ENCODE results near the gene RPS6KB1. TPM values are rescaled to one million over a fixed set of nuclear protein-coding genes. Genes with fewer than 3 reads are reported as not detected.
A peak's percentile ranks its signal among the peaks of the same experiment; 100 is the strongest.

The RPS6KB1 gene
- total RNA-seq, 4 donors from 2014 or later = 18.4 to 49.2 (median 25.9) TPM

DNA sequence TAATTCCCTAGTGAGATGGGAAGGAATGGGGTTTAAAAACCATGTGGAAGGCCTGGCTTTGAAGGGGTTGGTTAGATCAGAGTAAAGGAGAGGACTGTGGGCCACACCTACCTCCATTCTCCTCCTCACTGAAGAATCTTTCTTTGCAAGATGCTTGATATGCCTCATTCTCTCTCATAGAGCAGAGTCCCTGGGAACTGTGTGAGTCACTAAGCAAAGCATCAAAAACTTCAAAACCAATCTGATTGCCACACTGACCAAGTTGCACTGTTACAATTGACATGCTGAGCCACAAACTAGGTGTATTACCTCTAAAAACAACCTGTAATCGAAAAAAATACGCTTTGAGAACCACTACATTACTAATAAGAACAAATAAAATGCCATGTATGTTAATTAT, 2.2 kb upstream of the RPS6KB1 start:
- intact Hi-C loops (cut with DNase I) = no loop called here
- no peak overlapping the region for H3K4me3 ChIP-seq
- no peaks in the 10 kb centered on the region for H3K9me3 ChIP-seq
- DNase-seq = no peak
- TF ChIP-seq, protein P1, sequence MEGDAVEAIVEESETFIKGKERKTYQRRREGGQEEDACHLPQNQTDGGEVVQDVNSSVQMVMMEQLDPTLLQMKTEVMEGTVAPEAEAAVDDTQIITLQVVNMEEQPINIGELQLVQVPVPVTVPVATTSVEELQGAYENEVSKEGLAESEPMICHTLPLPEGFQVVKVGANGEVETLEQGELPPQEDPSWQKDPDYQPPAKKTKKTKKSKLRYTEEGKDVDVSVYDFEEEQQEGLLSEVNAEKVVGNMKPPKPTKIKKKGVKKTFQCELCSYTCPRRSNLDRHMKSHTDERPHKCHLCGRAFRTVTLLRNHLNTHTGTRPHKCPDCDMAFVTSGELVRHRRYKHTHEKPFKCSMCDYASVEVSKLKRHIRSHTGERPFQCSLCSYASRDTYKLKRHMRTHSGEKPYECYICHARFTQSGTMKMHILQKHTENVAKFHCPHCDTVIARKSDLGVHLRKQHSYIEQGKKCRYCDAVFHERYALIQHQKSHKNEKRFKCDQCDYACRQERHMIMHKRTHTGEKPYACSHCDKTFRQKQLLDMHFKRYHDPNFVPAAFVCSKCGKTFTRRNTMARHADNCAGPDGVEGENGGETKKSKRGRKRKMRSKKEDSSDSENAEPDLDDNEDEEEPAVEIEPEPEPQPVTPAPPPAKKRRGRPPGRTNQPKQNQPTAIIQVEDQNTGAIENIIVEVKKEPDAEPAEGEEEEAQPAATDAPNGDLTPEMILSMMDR (IDR thresholded peaks at IDR 0.05) = no peak
- no peak for TF ChIP-seq POLR2A (IDR thresholded peaks at IDR 0.05)
- peaks cover 21 to 43% (median 26%) of the 10 kb centered on the region in 3 donors for H3K4me1 ChIP-seq
- WGBS, 2 donors = 89 to 95% methylated on average over 2 of the region's 2 CpGs
- H3K27ac ChIP-seq = peak overlapping the region in 2 of 4 donors; percentile 8 to 97
- H3K27me3 ChIP-seq = no peaks in the 10 kb centered on the region
- peaks cover 0 to 50% (median 0%) of the 10 kb centered on the region in 3 donors for H3K36me3 ChIP-seq

DNA sequence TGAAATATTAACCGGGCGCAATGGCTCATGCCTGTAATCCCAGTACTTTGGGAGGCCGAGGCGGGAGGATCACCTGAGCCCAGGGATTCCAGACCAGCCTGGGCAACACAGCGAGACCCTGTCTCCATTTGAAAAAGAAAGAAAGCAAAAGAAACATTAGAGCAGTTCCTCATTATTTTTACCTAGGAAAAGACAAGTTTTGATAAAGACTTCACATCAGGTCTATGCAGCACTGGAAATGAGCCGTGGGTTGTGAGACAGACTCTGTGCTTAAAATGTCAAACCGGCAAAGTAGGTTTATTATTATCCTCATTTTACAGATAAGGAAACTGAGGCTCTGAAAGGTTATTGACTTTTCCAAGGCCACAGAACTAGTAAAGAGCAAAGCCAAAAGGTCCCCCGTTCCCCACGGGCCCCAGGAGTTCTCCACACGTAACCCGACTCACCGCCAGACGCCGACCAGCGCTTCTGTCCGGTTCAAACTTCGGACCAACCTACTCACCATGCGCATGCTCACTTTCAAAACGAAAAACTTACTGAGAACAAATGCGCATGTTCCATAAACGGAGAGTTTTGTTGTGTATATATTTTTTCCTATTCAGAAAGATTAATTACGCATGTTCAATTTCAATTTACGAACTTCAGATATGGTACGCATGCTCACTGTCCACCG, 534 bp upstream of the RPS6KB1 start:
- Histone ChIP-seq H3K36me3 (peaks cover 0 to 42% (median 0%) of the 10 kb centered on the region in 3 donors), H3K4me3 (peak overlapping the region; percentile 87 to 100 (median 98)), H3K4me1 (peaks cover 21 to 58% (median 29%) of the 10 kb centered on the region in 3 donors), H3K27me3 (no peaks in the 10 kb centered on the region), H3K27ac (peak overlapping the region; percentile 92 to 97 (median 96)), H3K9me3 (no peaks in the 10 kb centered on the region)
- TF ChIP-seq, protein P1 (IDR thresholded peaks at IDR 0.05) = no peak
- TF ChIP-seq POLR2A (IDR thresholded peaks at IDR 0.05) = no peak
- DNase-seq = no peak
- intact Hi-C loops (cut with DNase I) = no loop called here
- 3 to 6% methylated on average over 25 of the region's 25 CpGs for WGBS, 2 donors

DNA sequence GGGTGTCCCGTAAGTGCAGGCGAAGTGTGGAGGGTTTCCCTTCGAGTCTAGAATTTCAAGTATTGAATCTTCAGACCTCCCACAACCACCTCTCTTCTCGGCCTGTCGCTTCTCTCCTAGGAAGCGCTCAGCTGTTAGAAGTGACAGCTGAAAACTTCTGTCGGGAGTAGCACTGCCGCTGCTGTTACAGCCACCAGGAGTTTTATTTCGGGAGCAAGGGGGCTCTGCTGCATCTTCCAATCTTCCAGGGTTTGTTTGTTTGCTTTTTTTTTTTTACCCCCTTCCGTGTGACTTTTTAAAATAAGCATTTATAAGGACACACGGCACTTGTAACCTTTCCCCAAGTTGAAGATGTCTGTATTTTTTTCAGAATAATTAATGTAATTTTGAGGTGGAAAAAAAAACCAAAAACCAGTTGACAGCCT, 767 bp downstream of the RPS6KB1 start:
- Histone ChIP-seq H3K36me3 (peaks cover 0 to 29% (median 0%) of the 10 kb centered on the region in 3 donors), H3K27me3 (no peaks in the 10 kb centered on the region), H3K4me3 (peak overlapping the region; percentile 87 to 100 (median 98)), H3K9me3 (no peaks in the 10 kb centered on the region), H3K27ac (peak overlapping the region; percentile 95 to 97 (median 96)), H3K4me1 (peaks cover 22 to 67% (median 29%) of the 10 kb centered on the region in 3 donors)
- no peak for DNase-seq
- TF ChIP-seq POLR2A (IDR thresholded peaks at IDR 0.05) = no peak
- TF ChIP-seq, protein P1 (IDR thresholded peaks at IDR 0.05) = no peak
- 0 to 2% methylated on average over 5 to 11 of the region's 11 CpGs for WGBS, 2 donors
- intact Hi-C loops (cut with DNase I) = no loop called here

DNA sequence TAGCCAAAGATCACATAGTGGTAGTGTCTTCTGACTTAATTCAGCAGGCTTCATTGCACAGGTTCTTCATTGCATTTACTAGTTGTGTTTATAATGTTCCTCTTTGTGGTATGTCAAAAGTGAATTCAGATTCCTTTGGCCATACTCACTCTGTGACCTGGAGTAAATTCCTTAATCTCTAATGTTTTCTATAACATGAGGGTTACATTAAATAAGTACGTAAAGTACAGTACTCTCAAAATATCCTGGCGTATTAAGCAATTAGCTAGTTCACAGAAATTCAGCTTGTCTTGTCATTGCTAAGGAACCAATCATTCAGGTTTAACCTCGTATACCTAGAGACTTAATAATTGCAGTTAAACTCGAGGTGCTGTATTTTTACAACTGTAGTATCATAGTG, 4.2 kb downstream of the RPS6KB1 start:
- H3K9me3 ChIP-seq = no peaks in the 10 kb centered on the region
- TF ChIP-seq, protein P1 (IDR thresholded peaks at IDR 0.05) = no peak
- no peak for TF ChIP-seq POLR2A (IDR thresholded peaks at IDR 0.05)
- WGBS, 2 donors = 69 to 77% methylated on average over 4 of the region's 4 CpGs

DNA sequence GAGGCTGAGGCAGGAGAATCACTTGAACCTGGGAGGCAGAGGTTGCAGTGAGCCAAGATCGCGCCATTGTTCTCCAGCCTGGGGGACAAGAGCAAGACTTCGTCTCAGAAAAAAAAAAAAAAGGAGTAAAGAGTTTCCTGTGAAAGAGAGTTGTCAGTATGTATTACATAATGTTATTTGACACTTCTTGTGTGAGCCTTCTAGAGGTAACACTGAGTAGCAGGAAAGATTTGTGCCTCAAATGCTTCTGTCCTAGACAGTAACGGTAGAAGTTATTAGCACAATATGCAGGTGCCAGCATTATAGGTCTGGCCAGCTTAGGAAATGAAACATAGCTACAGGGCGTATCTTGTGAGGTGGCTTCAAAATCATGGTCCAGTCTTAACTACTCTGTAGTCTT, 6.2 kb downstream of the RPS6KB1 start:
- Histone ChIP-seq H3K27ac (peak overlapping the region in 1 of 4 donors; percentile 48), H3K9me3 (no peaks in the 10 kb centered on the region), H3K36me3 (peaks cover 0 to 17% (median 0%) of the 10 kb centered on the region in 3 donors), H3K4me1 (peaks cover 14 to 53% (median 17%) of the 10 kb centered on the region in 3 donors), H3K4me3 (no peak overlapping the region), H3K27me3 (no peaks in the 10 kb centered on the region)
- 76 to 78% methylated on average over 5 of the region's 5 CpGs for WGBS, 2 donors
- TF ChIP-seq, protein P1 (IDR thresholded peaks at IDR 0.05) = peak in 1 of 6 experiments; percentile 33
- no peak for TF ChIP-seq POLR2A (IDR thresholded peaks at IDR 0.05)
- DNase-seq = no peak
- intact Hi-C loops (cut with DNase I) = no loop called here

More for the DNA sequence above, 4.2 kb downstream of the RPS6KB1 start:
- no peak overlapping the region for H3K27ac ChIP-seq
- H3K4me3 ChIP-seq = no peak overlapping the region
- H3K4me1 ChIP-seq = peaks cover 17 to 61% (median 19%) of the 10 kb centered on the region in 3 donors
- intact Hi-C loops (cut with DNase I) = no loop called here
- DNase-seq = no peak
- H3K27me3 ChIP-seq = no peaks in the 10 kb centered on the region
- peaks cover 0 to 13% (median 0%) of the 10 kb centered on the region in 3 donors for H3K36me3 ChIP-seq
